HepG2 (cell line): ENCODE results near the gene GCG. TPM values are rescaled to one million over a fixed set of nuclear protein-coding genes. Genes with fewer than 3 reads are reported as not detected.

Experiments
- ATAC-seq: fragments of 200-7000 bp; cut with Tn5 transposase; 3 replicates; pipeline ENCODE4 v1.9.1; 2020; ENCODE audit warnings: mild to moderate bottlenecking, moderate library complexity
- BruUV-seq: library from RNA; stranded (reverse); fragments of 400-500 nt; replicated peaks from 2 replicates; lab custom pipeline; 2021; lab: Mats Ljungman, UMichigan
- CTCF ChIA-PET: fragments of 300-600 bp; formaldehyde crosslinking; extraction: SDS; loops from one replicate; lab custom pipeline; 2021; ENCODE audit warnings: low total read pairs, inconsistent platforms, low intra/inter-chr PET ratio; lab: Yijun Ruan, JAX
- POLR2A ChIA-PET: fragments of 350-600 bp; sonication (Branson Sonifier 250); formaldehyde crosslinking; loops from one replicate; lab custom pipeline; 2020; ENCODE audit warnings: antibody characterized with exemption, inconsistent platforms; lab: Yijun Ruan, JAX
- DNase-seq: peaks from one replicate; pipeline ENCODE4 v3.0.0-alpha.2; 2015; ENCODE audit warnings: low spot score
- FAIRE-seq: peaks from 3 replicates; lab custom pipeline; 2011; peaks lifted over from hg19 to GRCh38; lab: Jason Lieb, UNC
- H2AFZ ChIP-seq: one replicate; pipeline ENCODE4 v1.6.1; 2011; ENCODE audit warnings: low read length, inconsistent platforms
- H3K27ac ChIP-seq: fragments of 300-600 bp; 3 replicates; pipeline ENCODE4 v1.8.0; 2011; ENCODE audit warnings: mixed run types, mild to moderate bottlenecking, mixed read lengths, low read length, inconsistent platforms; ENCODE audit not compliant: insufficient read depth; ENCODE audit errors: extremely low read length
- H3K27me3 ChIP-seq, 2 experiments: fragments of 200-600 bp in 1 of 2; 2 replicates in 1 of 2; 3 replicates in 1 of 2; pipeline versions ENCODE4 v1.6.0 to v1.8.0; 2011; ENCODE audit warnings: low read length in 2 of 2, mild to moderate bottlenecking in 2 of 2, moderate library complexity in 2 of 2, inconsistent platforms in 1 of 2; ENCODE audit not compliant: insufficient read depth in 2 of 2, control insufficient read depth in 1 of 2
- H3K36me3 ChIP-seq, 2 experiments: fragments of 200-600 bp in 1 of 2; replicated peaks in 1 of 2; 2 replicates in 1 of 2; 3 replicates in 1 of 2; pipeline versions ENCODE4 v1.5.1 to v1.8.0; 2011; ENCODE audit warnings: low read length in 2 of 2, inconsistent platforms in 1 of 2; ENCODE audit not compliant: insufficient read depth in 2 of 2, control insufficient read depth in 1 of 2
- H3K4me1 ChIP-seq: 2 replicates; pipeline ENCODE4 v1.5.1; 2012; ENCODE audit warnings: low read length, inconsistent platforms; ENCODE audit not compliant: insufficient read depth
- H3K4me2 ChIP-seq: 2 replicates; pipeline ENCODE4 v1.6.0; 2011; ENCODE audit warnings: low read depth, low read length, inconsistent platforms
- H3K4me3 ChIP-seq, 3 experiments: fragments of 200-600 bp in 1 of 3; sonication (generic), shearing (Covaris generic) in 1 of 3; replicated peaks in 1 of 3; 2 replicates each; pipeline ENCODE4 v1.5.1; 2011 to 2016; ENCODE audit warnings: low read length in 3 of 3, inconsistent platforms in 2 of 3, low read depth in 2 of 3, mild to moderate bottlenecking in 2 of 3, control low read depth in 1 of 3, mixed read lengths in 1 of 3; ENCODE audit not compliant: insufficient read depth in 1 of 3
- H3K79me2 ChIP-seq: one replicate; pipeline ENCODE4 v1.6.1; 2011; ENCODE audit warnings: low read length, inconsistent platforms; ENCODE audit not compliant: insufficient read depth
- H3K9ac ChIP-seq: 2 replicates; pipeline ENCODE4 v1.6.0; 2011; ENCODE audit warnings: mild to moderate bottlenecking, low read depth, low read length, inconsistent platforms; ENCODE audit not compliant: insufficient read depth
- H3K9me3 ChIP-seq: 2 replicates; pipeline ENCODE4 v1.5.1; 2012; ENCODE audit warnings: mild to moderate bottlenecking, low read length
- H4K20me1 ChIP-seq: 2 replicates; pipeline ENCODE4 v1.6.0; 2011; ENCODE audit warnings: inconsistent platforms, mild to moderate bottlenecking, low read length, moderate library complexity; ENCODE audit not compliant: insufficient read depth
- GZF1 ChIP-seq: sonication (generic); formaldehyde crosslinking; IDR thresholded peaks from 2 replicates; pipeline ENCODE4 v1.5.1; 2020; ENCODE audit warnings: mild to moderate bottlenecking, missing genetic modification reagents
- RAD21 ChIP-seq: fragments of 450-650 bp; formaldehyde crosslinking; IDR thresholded peaks from 2 replicates; pipeline ENCODE4 v1.5.0; 2020; ENCODE audit warnings: mild to moderate bottlenecking
- SIX1 ChIP-seq: sonication (generic); formaldehyde crosslinking; IDR thresholded peaks from 2 replicates; pipeline ENCODE4 v1.4.0; 2020; ENCODE audit warnings: missing genetic modification reagents, borderline replicate concordance
- SKI ChIP-seq: fragments of 450-650 bp; IDR thresholded peaks from one replicate; pipeline ENCODE4 v1.6.1; 2018; ENCODE audit warnings: mild to moderate bottlenecking; ENCODE audit not compliant: partially characterized antibody
- SMC3 ChIP-seq: IDR thresholded peaks from 2 replicates; pipeline ENCODE4 v1.6.1; 2011; ENCODE audit warnings: low read length, improper control_type of control experiment
- SRF ChIP-seq: IDR thresholded peaks from 2 replicates; pipeline ENCODE4 v1.6.1; 2011; ENCODE audit warnings: mild to moderate bottlenecking, low read depth, low read length, moderate library complexity
- STAG1 ChIP-seq: sonication (generic); formaldehyde crosslinking; IDR thresholded peaks from 2 replicates; pipeline ENCODE4 v1.4.0; 2020; ENCODE audit warnings: missing genetic modification reagents
- ZNF160 ChIP-seq: sonication (generic); formaldehyde crosslinking; IDR thresholded peaks from 2 replicates; pipeline ENCODE4 v1.8.0; 2022; ENCODE audit warnings: mild to moderate bottlenecking, inconsistent platforms, missing genetic modification reagents
- WGBS: methylation state at CpG from one replicate; pipeline ENCODE4 v1.1.6; 2017; ENCODE audit warnings: low lambda C conversion rate; 5-methylcytosine and 5-hydroxymethylcytosine counted together
- in situ Hi-C: cut with HindIII; loops from 2 replicates; pipeline ENCODE4 v1.10.0; 2017; ENCODE audit warnings: low pct_unique_long_range_greater_than_20kb; ENCODE audit not compliant: extremely low pct_ligation_motif_present
- intact Hi-C: fragments of 100-400 bp; cut with micrococcal nuclease; formaldehyde crosslinking; loops from one replicate; pipeline ENCODE4 v1.10.0; 2022; ENCODE audit not compliant: unreplicated experiment
- polyA plus RNA-seq, 8 experiments: library from polyadenylated mRNA; depleted of rRNA in 3 of 8; stranded (reverse) in 7 of 8; unstranded in 1 of 8; fragments of >200 nt; fragmentation: Illumina TruSeq in 4 of 8; extraction: Trizol in 4 of 8; gene quantifications; 2 replicates each; pipeline versions ENCODE4 v1.2.1 to v1.2.3, GENCODE V29; 2011 to 2016; ENCODE audit warnings: low read depth in 4 of 8, missing spikeins in 1 of 8, mixed read lengths in 1 of 8; ENCODE audit not compliant: insufficient read depth in 1 of 8
- total RNA-seq, 5 experiments: library from RNA; depleted of rRNA; stranded (reverse); fragments of >200 nt; fragmentation: Illumina TruSeq; extraction: Trizol; gene quantifications; 2 replicates each; pipeline ENCODE4 v1.2.3, GENCODE V29; 2016; ENCODE audit warnings: low read depth in 1 of 5
- TF ChIP-seq, protein P1 (sequence below): sonication (generic); formaldehyde crosslinking; conservative IDR thresholded peaks from 2 replicates; pipeline ENCODE4 v1.8.0; 2022; ENCODE audit warnings: mild to moderate bottlenecking, moderate library complexity, missing genetic modification reagents
- TF ChIP-seq, protein P2 (sequence below): sonication (generic); formaldehyde crosslinking; IDR thresholded peaks from 2 replicates; pipeline ENCODE4 v1.5.0; 2020; ENCODE audit warnings: mild to moderate bottlenecking, missing genetic modification reagents, moderate library complexity

The GCG gene
- total and polyA plus RNA-seq, 2 of the 13 experiments (the other 11 are each of a cell fraction or from before 2014, with no cell fraction given) = not detected

DNA sequence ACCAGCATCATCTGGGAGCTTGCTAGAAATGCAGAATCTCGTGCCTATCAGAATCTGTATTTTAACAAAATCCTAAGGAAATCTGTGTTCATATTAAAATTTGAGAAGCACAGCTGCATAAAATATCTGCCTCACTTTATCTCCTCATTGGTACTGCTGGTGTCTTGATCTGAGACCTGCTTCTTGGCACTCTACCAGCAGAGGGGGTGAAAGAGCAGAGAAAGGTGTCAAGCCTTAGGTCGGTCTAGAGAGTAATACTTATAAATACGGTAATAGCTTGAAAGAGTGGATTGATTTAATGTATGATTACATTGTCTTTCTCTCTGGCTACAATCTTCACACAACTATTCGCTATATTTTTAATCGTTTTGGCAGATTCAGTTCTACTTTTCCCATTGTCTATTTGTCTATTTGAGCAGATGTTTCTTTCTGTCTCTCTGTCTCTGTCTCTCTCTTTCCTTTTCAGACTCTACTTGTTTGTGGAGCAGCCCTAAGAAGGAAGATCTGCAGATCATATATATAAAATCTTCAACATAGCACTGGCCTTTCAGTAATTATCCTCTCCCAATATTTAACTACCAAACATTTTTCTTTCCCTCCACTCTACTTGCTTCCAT lies 1.7 kb upstream of the GCG start:
- Histone ChIP-seq H3K4me2 (no peak overlapping the region), H3K36me3 (no peaks in the 10 kb centered on the region), H3K27ac (no peak overlapping the region), H3K79me2 (no peaks in the 10 kb centered on the region), H4K20me1 (no peaks in the 10 kb centered on the region), H3K9ac (no peak overlapping the region), H2AFZ (no peak overlapping the region), H3K4me1 (no peaks in the 10 kb centered on the region), H3K4me3 (no peak overlapping the region), H3K9me3 (no peaks in the 10 kb centered on the region), H3K27me3 (peaks cover 0 to 4% of the 10 kb centered on the region in 2 experiments; a peak in 1 of 5 replicates)
- CTCF ChIA-PET = interaction anchor here (1.3 to 1.8 kb wide), 2 partner anchors 144 to 145 kb away, joined by 3 to 11 read pairs; no protein-coding TSS in a partner anchor
- under 1% methylated on average over 5 of the region's 5 CpGs for WGBS
- intact Hi-C loops (loop anchor here (1.0 kb wide), 1 partner anchor 145 kb away; no protein-coding TSS in a partner anchor), in situ Hi-C loops (loop anchor here (5.0 kb wide), 1 partner anchor 144 kb away; no protein-coding TSS in a partner anchor)
- FAIRE-seq = peak; percentile 69
- TF ChIP-seq SRF = 0 out of 2 replicates have a peak, but pooled peaks have one; percentile 12
- no peak for TF ChIP-seq SKI
- peak; percentile 99 for TF ChIP-seq GZF1 (CRISPR knock-in tag)
- TF ChIP-seq SIX1 (CRISPR knock-in tag) = no peak
- peak; percentile 55 for TF ChIP-seq STAG1 (CRISPR knock-in tag)
- no peak for TF ChIP-seq ZNF160 (CRISPR knock-in tag)
- peak; percentile 74 for TF ChIP-seq SMC3
- TF ChIP-seq, protein P1, sequence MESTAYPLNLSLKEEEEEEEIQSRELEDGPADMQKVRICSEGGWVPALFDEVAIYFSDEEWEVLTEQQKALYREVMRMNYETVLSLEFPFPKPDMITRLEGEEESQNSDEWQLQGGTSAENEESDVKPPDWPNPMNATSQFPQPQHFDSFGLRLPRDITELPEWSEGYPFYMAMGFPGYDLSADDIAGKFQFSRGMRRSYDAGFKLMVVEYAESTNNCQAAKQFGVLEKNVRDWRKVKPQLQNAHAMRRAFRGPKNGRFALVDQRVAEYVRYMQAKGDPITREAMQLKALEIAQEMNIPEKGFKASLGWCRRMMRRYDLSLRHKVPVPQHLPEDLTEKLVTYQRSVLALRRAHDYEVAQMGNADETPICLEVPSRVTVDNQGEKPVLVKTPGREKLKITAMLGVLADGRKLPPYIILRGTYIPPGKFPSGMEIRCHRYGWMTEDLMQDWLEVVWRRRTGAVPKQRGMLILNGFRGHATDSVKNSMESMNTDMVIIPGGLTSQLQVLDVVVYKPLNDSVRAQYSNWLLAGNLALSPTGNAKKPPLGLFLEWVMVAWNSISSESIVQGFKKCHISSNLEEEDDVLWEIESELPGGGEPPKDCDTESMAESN (CRISPR knock-in tag) = peak; percentile 94
- peak; percentile 39; the same call in 1 of the 2 replicates for TF ChIP-seq RAD21 (CRISPR knock-in tag)
- TF ChIP-seq, protein P2, sequence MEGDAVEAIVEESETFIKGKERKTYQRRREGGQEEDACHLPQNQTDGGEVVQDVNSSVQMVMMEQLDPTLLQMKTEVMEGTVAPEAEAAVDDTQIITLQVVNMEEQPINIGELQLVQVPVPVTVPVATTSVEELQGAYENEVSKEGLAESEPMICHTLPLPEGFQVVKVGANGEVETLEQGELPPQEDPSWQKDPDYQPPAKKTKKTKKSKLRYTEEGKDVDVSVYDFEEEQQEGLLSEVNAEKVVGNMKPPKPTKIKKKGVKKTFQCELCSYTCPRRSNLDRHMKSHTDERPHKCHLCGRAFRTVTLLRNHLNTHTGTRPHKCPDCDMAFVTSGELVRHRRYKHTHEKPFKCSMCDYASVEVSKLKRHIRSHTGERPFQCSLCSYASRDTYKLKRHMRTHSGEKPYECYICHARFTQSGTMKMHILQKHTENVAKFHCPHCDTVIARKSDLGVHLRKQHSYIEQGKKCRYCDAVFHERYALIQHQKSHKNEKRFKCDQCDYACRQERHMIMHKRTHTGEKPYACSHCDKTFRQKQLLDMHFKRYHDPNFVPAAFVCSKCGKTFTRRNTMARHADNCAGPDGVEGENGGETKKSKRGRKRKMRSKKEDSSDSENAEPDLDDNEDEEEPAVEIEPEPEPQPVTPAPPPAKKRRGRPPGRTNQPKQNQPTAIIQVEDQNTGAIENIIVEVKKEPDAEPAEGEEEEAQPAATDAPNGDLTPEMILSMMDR (CRISPR knock-in tag) = peak; percentile 76
- BruUV-seq = no TSS peak
- peak; percentile 56 for DNase-seq
- ATAC-seq = peak; percentile 99
- POLR2A ChIA-PET = no interaction called here
